HG02642 (cell line): ENCODE data around the gene ANTXR2.
"Not testable (repeated sequence)": the region's sequence is repeated elsewhere in the genome, so short reads cannot be mapped to it uniquely, and the experiment has no call there.

Source experiments
- ATAC-seq: cut with Tn5 transposase; IDR thresholded peaks from one replicate; pipeline ENCODE4 v1.9.1; 2021; ENCODE audit warnings: mild to moderate bottlenecking; ENCODE audit not compliant: unreplicated experiment, poor library complexity

The ANTXR2 gene

DNA sequence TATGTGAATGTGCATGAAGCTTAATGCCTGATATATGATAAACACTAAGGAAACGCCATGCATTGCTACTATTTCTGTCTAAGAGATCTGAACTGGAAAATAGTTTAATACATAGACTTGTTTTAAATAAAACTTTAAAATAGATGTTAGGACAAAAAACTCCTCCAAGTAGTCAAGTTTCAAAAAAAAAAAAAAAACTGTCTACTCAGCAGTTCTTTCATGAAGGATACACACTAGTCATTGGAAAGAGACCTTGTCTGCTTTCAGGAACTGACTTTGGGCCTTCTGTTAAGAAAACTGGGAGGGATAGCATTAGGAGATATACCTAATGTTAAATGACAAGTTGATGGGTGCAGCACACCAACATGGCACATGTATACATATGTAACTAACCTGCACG lies 138.4 kb downstream of the ANTXR2 start:
- no peak for ATAC-seq

DNA sequence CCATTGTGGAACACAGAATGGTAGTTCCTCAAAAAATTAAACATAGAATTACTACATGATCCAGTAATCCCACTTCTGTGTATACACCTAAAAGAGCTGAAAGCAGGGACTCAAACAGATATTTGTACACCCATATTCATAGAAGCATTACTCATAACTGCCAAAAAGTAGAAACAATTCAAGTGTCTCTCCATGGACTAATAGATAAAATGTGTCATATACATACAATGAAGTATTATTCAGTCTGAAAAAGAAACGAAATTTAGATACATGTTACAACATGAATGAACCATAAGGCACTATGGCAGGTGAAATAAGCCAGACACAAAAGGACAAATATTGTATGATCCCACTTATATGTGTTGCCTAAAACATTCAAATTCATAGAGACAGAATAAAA lies 145.1 kb downstream of the ANTXR2 start:
- ATAC-seq = no peak

DNA sequence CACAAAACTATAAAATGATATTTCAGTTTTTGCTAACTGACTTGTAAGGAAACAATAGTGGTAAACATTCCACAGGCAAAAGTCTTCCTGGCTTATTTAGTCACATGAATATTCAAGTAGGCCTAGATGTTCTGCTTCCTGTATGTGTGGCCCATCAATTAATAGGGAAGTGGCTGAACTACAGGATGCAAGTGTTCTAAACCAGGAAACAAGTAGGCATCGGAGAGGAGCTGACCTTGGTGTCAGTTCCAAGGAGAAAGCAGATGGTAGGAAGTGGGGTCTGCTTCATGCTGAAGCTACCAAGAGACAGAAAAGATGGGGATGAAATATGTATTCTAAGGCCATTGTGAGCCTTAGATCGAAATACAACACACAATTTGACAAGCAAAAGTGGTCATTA lies 149.7 kb downstream of the ANTXR2 start:
- no peak for ATAC-seq

DNA sequence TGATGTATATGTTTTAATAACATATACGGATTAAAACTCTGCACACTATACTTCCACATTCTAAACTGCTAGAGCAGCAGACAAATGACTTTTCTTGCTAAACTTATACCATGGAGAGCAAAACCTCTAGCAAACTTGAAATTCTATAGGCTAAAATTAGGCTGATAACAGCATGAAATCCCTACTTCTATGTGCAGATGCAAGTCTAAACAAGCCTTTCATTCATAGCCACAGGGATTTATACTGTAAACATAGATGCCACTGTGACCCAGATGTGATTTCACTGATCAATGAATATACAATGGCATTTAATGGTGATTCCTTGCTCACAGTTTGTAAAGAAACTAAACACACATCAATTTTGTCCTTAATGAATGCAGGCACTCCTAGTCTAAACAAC lies 151.0 kb downstream of the ANTXR2 start:
- ATAC-seq = no peak

DNA sequence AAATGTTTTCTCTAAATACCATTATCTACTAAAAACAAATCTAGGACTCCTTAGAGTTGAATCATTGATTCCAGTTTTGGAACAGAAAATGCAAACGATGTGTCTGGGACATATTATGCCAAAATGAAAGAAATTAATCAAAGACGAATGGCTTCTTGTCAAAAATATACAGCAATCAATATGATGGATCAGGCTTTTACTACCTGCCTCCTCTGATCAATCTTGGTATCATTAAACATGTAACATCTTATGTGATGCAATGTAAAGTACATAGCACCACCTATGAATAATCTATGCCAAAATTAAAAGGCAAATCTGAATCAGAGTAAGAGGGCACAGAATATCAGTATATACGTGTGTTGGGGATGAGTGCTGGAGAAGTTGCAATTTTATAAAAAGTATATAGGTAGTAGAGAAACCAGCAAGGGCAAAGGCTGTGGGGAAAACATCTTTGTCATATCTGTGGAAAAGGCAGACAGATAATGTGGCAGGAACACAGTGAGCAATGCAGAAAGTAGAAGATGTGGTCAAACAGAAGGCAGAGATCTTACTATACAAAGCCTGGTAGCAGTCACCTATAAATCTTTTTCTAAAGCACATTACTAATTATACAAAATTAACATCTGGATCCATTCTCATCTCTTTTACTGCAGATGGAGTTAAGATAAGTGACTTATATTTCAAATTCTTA lies 152.7 kb downstream of the ANTXR2 start:
- no peak for ATAC-seq

DNA sequence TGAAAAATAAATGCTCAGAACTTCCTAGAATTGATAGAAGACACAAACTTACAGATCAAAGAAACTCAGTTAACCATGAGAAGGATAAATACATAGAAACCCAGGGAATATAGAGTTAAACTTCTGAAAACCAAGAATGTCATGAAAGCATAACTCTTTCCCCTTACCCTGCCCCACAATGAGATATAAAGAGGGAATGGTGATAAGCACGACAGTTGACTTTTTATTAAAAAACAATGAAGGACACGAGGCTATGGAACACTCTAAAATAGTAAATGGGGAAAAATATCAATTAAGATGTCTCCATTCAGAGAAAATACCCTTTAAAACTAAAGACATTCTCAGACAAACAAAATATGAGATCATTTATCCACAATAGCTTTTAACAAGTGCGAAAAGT lies 154.7 kb downstream of the ANTXR2 start:
- no peak for ATAC-seq

DNA sequence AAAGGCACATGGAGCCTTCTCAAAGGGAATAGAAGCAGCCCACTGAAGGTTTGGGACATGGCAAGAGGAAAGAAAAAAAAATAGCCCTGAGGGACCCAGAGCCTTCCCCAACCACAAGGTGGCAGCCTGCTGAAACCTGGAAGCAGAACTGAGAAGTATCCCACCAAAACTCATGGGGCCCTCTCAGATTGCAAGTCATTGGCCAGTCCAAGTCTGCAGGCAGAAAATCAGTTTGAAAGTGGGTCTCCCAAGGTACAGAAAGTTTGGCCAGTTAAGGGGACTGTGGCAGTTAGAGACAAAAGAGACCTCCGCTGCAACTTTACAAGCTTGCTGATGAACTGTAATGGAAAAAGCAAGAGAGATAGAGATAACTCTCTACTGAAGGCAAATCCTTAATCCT lies 155.8 kb downstream of the ANTXR2 start:
- ATAC-seq = peak; percentile 90

DNA sequence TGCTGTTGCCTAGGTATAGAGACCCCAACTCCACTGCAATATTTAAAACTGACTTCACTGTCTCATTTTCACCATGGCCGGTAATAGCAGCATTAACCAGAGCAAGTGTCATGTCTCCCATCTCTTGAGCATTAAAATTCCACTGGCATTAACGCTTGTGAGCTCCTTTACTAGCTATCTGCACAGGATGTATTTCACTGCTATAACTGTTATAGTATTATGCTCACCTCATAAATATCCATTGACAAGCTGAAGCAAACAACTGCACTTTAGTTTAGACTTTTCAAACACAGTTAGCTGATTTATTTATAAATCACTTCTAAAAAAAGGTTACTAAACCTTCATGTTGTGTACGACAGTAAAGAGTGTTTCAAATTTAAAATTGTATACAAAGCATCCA lies 157.8 kb downstream of the ANTXR2 start:
- no peak for ATAC-seq

DNA sequence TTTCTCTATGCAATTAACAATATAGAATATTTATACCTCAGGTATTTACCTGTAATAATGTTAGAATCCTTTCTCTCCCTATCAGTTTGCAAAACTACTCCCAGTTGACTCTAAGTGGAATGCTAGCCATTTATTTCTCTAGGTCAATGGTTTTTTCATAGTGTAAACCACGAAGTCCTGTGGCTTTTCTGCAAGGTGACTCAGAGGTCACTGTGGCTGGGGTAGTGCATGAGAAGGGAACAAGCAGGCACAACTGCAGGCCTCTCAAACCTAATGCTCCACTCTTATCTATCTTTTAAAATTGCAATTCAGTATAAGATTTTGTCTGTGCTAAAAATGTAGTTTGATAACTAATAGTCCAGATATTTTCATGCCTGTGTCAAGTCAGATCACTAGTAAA lies 159.4 kb downstream of the ANTXR2 start:
- ATAC-seq = no peak

DNA sequence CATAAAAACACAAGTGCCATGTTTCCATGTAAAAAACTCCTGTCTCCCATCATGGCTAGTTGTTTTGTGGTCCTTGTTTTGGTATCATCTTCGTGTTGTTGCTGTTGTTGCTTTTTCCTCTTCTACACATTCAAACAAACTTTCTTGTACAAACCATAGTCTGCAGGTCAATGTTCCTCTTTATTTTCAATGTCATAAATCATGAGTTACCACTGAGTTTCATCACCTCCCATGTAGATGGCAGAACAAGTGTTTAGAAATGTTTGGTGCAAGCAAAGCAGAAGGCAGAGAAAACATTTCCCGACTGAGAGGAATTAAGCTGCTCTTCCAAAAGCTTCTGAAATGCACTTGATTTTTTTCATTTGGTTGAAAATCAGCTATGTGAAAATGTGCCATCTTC lies 166.0 kb downstream of the ANTXR2 start:
- ATAC-seq = no peak

DNA sequence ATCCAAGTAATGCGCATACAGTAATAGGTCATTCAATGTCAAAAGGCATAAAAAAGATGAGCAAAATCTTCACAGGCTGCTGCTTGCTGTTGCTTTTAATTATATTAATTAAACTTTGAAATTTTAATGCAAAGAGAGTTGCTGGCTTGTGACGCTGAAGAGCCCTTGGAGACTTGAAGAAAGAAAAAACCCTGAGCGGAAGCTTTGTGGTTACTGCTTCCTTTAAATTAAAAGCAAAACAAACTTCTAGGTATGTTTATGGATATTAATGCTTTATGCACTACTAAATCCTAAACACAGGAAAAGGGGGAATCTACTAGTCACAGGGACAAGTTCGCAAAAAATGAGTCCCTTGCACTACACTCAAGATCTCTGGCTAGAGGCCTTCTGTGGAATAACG lies 166.7 kb downstream of the ANTXR2 start:
- no peak for ATAC-seq

DNA sequence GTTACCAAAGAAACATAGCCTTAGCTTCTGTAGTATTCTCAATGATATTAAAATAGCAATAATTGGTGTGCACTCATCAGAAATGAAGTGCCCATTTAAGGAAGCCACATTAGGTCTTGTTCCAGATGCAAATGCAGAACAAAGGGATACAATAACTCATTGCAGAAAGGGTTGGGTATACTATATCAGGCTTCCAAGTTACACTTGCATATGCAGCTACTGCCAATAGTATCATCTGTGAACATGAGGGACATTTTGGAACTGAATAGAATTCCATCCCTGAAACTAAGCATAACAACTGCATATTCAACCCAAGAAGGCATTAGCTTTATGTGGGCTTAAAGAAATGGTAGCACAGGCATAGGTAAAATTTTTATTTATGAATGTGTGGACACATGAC lies 167.8 kb downstream of the ANTXR2 start:
- ATAC-seq = no peak

DNA sequence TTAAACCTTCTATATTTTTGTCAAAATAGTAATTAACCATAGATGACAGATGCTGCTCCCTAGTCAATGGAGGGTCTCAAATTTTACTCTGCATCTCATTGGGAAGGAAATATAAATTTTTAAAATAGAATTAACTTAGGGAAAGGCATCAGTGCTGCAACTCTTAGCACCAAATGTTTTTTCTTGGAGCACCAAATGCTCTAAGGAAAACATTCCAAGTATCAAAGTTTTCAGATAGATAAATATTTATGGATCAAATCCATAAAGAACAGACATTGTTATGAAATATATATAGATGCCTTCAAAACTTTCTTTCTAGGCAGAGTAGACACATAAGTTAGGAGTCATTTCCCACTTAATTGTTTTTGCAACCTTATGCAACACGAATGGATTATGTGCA lies 168.7 kb downstream of the ANTXR2 start:
- ATAC-seq = no peak

DNA sequence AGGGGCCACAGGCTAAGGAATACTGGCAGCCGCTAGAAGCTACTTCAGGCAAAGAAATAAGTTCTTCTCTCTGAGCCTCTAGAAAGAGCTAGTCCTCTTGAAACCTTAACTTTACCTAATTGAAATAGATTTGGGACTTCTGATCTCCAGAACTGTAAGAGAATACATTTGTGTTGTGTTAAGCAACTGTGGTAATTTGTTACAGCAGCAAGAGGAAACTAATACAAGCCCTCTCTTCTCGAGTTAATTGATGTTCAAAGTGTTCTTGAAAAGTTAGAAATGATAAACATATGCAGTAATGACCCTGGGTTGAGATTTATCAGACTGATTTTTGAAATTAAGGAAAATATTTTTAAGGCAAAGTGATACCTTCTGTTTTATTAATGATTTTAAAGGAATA lies 172.8 kb downstream of the ANTXR2 start:
- no peak for ATAC-seq

DNA sequence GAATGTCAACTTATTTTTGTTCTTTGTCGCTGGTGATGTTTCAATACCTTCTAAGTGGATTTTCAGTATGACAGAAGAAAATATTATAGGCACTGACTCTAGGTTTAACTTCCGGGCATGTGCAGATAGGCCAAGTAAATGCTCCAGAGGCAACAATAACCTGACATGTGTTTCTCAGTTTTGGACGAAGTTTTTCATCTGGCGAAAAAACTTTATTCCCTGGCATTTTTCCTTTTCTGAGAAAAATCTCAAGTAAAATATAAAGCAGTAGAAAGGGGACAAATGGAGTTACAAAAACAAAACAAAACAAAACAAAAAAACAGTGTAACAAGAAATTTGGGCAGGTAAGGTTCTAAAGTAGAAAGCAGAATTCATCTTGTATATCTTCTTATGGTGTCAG lies 173.5 kb downstream of the ANTXR2 start:
- ATAC-seq = no peak

DNA sequence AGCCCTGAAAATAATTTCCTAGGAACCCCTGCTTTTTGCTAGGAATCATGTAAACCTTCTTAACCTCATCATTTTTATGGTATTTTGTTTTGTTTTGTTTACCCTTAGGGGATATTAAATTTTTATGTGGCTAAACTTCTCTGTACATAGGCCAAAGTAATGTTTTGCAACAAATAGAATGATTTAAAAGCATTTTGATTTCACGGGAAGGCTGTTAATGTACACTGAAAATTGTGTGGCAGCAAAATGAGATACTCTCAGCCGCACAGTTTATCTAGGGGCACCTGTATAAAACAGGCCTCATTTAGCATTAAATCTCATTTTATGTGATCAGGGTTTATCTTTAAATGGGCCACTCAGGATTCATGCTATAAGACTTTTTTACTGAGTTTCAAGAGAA lies 175.0 kb downstream of the ANTXR2 start:
- ATAC-seq = no peak

DNA sequence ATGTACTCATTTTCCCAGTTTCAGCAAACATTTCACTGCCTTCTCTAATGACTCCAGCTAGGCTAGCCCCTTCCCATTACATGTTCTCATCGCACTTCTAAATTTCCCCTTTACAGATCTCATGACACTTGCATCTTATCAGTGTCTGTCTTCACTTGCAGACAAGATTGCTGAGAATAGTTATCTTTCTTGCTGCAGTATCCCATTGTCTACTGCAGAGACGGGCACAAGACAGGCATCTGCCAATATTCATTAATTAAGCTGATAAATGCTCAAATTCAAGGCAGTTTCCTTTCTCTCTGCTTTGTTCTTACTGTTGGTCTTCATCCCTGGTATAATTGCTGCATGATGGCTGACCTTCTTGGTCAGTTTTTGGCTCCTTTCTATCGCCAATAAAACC lies 175.9 kb downstream of the ANTXR2 start:
- ATAC-seq = no peak

DNA sequence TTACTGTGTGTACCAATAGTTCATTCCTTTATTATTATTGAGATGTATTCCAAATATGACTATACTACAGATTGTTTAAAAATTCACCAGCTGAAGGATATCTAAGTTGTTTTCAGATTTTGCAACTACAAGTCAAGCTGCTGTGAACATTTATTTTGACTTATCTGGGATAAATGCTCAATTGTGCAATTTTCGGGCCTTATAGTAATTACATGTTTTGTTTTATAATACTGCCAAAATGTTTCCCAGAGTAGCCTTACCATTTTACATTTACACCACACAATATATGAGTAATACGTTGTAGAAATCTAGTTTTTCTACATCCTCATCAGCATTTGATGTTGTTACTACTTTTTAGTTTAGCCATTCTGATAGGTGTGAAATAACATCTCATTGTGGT lies 179.6 kb downstream of the ANTXR2 start:
- ATAC-seq = no peak

DNA sequence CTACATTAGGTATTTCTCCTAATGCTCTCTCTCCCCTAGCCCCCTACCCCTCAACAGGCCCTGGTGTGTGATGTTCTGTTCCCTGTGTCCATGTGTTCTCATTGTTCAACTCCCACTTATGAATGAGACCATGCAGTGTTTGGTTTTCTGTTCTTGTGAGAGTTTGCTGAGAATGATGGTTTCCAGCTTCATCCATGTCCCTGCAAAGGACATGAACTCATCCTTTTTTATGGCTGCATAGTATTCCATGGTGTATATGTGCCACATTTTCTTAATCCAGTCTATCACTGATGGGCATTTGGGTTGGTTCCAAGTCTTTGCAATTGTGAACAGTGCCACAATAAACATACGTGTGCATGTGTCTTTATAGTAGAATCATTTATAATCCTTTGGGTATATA lies 184.0 kb downstream of the ANTXR2 start:
- ATAC-seq = not testable (repeated sequence)

DNA sequence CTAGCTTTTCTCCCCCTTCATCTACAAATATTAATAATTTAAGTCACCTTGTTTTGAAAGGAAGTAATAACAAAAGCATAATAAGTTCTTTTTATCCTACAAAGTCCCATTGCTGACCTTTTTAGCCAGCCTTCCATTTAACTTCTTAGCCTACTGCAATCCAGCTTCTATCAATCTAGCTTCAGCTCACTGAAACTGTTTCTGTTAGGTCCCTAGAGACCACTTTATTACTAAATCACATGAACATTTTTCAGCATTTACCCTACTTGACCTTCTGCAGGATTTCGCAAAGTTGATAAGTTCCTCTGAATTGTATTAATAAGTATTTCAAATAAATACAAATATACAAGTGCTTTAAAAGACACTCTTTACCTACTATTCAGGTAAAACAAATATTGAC lies 186.5 kb downstream of the ANTXR2 start:
- ATAC-seq = no peak

DNA sequence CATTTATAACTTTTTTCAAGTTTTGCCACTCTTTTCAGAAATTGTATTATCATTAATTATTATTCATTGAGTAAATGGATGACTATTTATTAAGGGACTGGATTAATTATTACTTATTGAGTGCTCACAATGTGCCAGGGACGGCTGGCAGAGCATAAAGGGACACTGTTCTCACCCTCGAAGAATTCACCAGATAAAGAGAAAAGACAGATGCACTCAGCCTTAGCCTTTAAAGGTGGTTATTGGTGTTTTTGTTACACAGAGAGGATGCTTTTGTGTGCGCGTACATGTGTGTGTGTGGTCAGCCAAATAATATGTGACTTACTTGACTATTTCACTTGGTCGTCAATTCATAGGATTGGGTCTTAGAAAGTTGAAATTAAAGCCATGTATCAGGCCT lies 187.0 kb downstream of the ANTXR2 start:
- no peak for ATAC-seq

DNA sequence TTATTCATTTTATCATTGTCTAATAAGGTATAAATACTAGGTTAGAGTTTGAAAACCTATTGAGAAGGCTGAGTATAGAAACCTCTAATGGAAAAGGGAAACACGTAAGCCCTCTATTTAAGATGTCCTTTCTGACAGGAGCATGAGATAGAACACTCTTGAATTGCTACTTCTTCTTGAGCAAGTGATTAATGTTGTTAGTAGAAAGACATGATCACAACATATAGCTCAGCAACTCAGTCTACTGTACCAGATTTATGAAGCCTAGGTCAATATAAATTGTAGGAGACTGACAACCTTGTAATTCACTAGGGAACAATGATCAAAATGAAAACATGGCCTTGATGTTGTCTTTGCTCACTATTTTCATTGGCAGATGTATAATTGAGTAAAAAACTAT lies 189.7 kb downstream of the ANTXR2 start:
- ATAC-seq = no peak

DNA sequence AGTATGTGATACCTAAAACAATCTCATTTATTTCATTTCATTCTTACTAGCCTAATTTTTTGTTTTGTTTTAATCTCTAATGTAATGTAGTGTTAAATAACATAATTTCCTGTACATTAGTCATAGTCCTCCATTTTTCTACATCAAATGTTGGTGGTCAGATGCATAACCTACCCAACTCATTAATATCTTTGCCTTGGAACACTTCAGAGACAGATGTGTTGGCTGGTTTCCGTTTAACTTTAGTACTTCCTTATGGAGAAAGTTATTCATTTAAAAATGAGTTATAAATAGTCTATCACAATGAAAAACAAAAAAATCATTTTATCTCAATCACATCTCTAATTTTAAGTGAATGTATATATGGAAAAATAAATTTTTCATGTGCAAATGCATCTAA lies 190.2 kb downstream of the ANTXR2 start:
- no peak for ATAC-seq
